ENCODE results near the gene JAKMIP2.

Gene JAKMIP2

GRCh38 chr5:147786142-147786541 is 3.6 kb upstream of the JAKMIP2 start:
- DNase-seq = no peak

GRCh38 chr5:147784146-147784987 is 1.8 kb upstream of the JAKMIP2 start:
- no peak for DNase-seq

DNA sequence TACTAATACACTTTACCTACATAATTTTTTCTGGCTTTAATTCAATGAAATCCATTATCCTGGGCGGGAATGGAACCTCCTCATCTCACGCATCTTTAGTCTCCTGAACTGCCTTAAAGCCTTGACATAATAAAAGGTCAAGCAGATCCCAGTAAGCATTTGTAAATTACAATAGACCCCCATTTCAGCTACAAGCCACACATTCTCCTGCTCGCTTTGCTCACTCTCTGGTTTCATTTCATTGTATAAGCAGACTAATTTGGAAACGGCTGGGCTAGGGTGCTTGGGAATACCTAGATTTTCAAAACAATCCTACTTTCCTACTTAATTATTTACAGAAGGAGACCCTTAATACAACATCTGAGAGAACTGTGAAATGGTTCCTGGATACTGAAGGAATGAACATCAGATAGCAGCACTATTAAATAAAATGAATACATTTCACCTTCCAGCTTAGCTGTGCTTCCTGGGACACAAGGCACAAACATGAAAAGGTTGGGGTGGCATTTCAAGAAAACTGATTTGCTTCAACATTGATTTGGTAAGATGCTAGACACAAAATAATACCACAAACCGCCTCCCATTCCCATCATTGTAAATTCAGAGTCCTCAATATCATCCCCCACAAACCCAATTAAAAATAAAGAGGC is 1.5 kb downstream of the JAKMIP2 start:
- no peak for DNase-seq

GRCh38 chr5:147779694-147780093 is 2.8 kb downstream of the JAKMIP2 start:
- DNase-seq = no peak

- no peak for DNase-seq
Measured at GRCh38 chr5:147776989-147777388, 5.5 kb downstream of the JAKMIP2 start.

GRCh38 chr5:147773587-147773986 is 8.9 kb downstream of the JAKMIP2 start:
- no peak for DNase-seq

- no peak for DNase-seq
Measured at GRCh38 chr5:147773139-147773538, 9.4 kb downstream of the JAKMIP2 start.

GRCh38 chr5:147767048-147767447 is 15.5 kb downstream of the JAKMIP2 start:
- DNase-seq = no peak

GRCh38 chr5:147763791-147764525 is 18.6 kb downstream of the JAKMIP2 start:
- DNase-seq = no peak

- no peak for DNase-seq
Measured at GRCh38 chr5:147760086-147760875, 22.2 kb downstream of the JAKMIP2 start.

DNA sequence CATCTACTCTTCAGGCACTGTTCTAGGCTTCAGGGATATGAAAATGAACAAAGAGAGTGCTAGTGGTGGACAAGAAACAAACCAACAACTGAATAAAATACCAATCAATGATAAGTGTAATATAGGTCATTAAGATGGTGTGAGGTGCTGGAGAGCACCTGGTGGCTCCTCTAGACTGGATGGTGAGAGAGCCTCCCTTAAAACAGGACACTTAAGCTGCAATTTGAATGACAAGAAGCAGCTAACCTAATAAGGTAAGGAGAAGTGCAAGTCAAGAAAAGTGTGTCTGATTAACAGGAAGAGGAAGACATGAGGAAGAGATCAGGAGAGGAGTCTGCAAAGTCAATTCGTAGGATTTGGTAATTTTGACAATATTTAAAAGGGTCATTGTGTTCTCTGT is 23.1 kb downstream of the JAKMIP2 start:
- DNase-seq = no peak

DNA sequence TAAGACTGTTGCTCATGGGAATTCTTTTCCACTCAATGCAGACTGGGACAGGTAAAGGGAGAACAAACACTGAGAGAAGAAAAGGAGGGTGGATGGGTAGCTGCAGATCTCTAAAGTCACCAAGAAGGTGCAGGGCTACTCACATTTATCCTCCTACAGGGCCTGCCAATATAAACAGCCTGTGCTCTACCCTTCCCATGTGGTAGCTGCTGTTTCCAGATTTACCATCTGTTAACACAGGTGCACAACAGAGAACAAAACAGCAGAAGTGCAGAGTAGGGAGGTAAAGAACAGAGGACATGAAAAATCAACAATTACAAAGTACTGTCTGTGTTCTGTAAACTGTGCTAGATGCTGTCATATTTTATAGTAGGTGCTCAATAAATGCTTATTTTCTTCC is 26.0 kb downstream of the JAKMIP2 start:
- DNase-seq = no peak

- no peak for DNase-seq
Measured at GRCh38 chr5:147754372-147755122, 28.0 kb downstream of the JAKMIP2 start.

DNA sequence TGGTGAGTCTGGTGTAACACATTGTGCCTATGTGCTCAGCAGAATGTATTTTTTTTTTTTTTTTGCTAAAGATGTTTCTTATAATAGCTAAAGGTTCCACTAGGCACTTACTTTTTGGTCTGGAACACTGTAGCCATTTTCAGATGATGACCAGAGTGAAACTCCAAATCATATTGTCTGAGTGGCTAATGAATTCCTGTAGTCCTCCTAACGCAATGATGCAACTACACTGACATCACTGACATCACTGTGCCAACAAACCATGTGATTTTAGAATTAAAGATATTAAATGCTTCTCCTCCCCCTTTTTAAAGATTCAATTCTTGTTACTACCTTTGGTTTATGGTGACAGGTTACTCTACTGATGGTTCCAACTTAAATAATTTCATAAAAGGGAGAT is 28.8 kb downstream of the JAKMIP2 start:
- DNase-seq = no peak

DNA sequence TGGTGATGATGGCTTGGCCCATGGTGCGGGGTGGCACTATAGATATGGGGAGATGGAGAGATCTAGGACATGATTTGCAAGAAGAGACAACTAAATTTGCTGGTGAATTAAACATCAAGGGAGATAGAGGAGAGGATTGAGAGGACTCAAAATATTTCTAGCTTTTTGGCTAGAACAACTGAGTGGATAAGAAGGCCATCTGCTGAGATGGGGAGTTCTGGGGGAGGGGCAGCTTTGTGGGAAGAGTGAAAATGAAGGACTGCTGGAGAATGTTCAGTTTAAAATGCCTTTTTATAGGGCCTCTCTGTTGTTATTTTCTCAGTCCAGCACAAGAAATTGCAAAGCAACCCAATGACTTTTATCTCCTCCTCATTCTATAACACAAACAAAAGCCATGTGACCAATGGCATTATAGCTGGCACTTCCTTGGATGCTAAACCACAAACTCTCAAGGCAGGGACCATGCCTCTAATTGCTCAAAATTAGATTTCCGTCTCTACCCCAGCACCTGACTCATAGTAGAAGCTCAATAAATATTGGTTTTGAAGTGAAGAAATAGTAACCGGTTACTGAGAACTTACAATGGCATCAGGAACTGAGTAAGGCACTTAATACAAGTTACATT is 29.8 kb downstream of the JAKMIP2 start:
- no peak for DNase-seq

DNA sequence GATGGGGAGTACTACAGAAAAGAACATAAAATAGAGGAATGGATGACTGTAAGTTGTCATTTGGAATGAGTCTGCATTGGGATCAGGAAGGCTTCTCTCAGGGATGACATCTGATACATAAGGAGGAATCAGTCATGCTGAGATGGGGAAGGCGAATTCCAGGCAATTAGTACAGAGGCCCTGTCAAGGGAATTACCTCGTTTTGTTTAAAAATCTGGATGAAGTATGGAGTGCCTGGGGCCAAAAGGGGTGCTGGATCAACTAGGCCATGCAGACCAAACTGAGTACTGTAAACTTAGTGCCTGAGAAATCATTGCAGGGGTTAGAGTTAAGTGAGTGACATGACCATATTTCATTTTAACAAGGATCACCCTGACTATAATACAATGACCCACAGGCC is 30.5 kb downstream of the JAKMIP2 start:
- DNase-seq = no peak

DNA sequence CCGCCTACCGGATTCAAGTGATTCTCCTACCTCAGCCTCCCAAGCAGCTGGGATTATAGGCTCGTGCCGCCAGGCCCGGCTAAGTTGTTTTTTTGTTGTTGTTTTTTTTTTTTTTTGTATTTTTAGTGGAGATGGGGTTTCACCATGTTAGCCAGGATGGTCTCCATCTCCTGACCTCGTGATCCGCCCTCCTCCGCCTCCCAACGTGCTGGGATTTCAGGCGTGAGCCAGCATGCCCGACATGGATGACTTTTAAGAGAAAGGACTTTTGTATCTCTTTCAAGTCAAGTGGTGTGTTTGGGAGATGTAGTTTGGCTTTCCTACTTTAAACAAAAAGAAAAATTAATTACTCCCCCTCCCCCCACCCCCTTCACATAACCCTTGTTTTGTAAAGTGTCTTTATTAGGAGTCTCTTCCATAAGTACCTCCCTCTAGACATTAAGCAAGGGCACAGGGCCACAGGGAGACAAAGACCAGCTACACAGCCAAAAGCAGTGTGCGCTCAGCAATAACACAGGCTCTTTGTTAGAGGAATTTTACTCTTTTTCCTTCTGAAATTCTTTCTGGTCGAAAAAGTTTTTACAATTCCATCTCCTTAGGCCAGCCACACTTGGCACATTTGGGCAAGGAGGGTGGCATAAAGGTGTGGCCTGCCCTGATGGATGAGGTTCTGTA is 31.2 kb downstream of the JAKMIP2 start:
- no peak for DNase-seq

DNA sequence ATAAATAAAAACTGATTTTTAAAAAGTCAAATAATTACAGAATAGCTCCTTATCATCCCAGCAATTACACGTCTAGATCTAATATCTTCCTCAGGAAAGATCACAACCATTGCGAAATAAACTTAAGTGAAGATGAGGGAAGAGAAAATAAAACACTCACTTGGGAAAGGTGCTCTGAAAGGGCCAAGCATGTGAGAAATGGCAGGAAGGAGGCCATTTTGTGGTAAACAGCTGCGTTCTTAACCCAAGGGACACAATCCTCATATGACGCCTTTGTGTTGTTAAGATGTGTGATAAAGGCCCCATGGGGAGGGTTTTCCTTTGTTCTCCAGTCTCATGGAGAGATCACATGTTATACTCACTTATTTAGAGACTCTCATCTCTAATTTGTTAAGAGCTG is 32.5 kb downstream of the JAKMIP2 start:
- no peak for DNase-seq

DNA sequence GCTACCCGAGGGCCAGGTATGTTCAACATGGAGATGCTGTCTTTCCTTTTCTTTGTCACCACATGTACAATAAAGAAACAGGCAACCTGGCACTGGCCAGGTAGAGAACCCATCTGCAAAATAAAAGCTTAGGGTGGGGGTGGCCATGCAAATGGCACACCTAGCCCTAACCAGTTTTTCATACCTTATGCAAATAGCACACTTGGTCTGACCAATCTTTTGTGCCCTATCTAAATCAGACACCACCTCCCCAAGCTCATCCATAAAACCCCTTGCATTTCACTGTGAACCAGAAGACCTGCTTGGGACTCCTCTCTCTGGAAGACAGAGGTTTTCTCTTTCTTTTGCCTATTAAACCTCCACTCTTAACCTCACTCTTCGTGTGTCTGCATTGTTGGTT is 33.9 kb downstream of the JAKMIP2 start:
- no peak for DNase-seq

DNA sequence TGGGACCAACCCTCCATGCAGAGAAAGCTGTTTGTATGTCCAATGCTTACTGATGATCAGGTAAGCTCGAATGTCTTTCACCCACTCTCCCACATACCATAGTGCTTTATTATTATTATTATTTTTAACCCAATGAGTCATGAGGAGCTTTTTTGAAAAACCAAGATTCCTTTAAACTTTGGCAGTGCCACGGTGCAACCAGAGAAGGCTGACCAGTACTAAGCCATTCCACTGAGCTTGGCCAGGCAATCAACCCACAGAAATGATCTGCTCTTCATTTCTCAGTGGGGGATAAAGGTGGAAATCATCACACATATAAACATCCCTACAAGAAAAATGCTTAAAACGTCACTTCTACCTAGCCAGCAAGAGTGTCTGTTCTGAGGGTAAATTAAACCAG is 35.5 kb downstream of the JAKMIP2 start:
- no peak for DNase-seq

DNA sequence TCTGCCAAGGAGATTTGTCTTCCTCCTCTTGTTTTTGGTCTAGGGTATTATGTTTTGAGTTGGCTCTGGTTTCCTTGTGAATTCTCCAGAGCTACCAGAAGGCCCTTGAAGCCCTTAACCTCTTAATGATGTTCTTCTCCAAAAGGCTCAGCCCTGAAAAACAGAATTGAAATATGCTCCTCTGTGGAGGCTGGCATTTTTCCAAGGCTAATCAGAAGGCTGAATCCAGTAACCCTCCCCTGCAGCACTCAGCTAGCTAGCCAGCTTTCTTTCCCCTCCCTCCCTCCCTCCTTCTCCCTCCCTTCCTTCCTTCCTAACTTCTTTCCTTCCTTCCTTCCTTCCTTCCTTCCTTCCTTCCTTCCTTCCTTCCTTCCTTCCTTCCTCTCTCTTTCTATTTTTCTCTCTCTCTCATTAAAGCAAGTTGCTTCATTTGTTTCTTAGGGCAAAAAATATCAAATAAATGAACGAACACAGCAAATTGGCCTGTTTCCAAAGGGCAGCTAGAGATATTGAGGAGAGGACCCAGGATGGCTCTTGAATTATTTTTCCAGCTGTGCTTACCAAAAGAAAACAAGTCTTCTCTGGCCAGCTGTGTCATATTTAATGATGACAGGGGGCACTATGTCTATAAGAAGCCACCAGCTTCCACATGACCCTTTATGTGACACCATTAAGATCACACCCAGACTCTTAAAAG is 38.7 kb downstream of the JAKMIP2 start:
- DNase-seq = no peak

Measured in kidney glomerular epithelial cell (primary cell).